BE2C (cell line): Measurements from ENCODE around the gene MRPL17.
"Not testable (repeated sequence)": the region's sequence is repeated elsewhere in the genome, so short reads cannot be mapped to it uniquely, and the experiment has no call there.

Source experiments
- DNase-seq: peaks from one replicate; pipeline ENCODE4 v3.0.0-alpha.2; 2020
- H3K27me3 ChIP-seq: fragments of 250-450 bp; sonication (Bioruptor Pico); 2 replicates; pipeline ENCODE4 v1.5.1; 2020; ENCODE audit warnings: mild to moderate bottlenecking
- H3K36me3 ChIP-seq: fragments of 250-450 bp; sonication (Bioruptor Pico); 2 replicates; pipeline ENCODE4 v1.5.1; 2020; ENCODE audit warnings: mild to moderate bottlenecking
- H3K4me1 ChIP-seq: fragments of 250-450 bp; sonication (Bioruptor Pico); 2 replicates; pipeline ENCODE4 v1.5.1; 2020
- H3K4me3 ChIP-seq: 2 replicates; pipeline ENCODE4 v1.5.1; 2011; ENCODE audit warnings: low read depth, low read length
- H3K9me3 ChIP-seq: fragments of 250-450 bp; sonication (Bioruptor Pico); 2 replicates; pipeline ENCODE4 v1.5.1; 2020
- CTCF ChIP-seq: IDR thresholded peaks from 2 replicates; pipeline ENCODE4 v1.5.1; 2012; ENCODE audit warnings: mild to moderate bottlenecking, low read depth, low read length

Gene MRPL17

GRCh38 chr11:6719576-6719975 is 36.4 kb upstream of the MRPL17 start:
- Histone ChIP-seq H3K9me3 (no peaks in the 10 kb centered on the region), H3K27me3 (peaks cover 7% of the 10 kb centered on the region), H3K36me3 (no peaks in the 10 kb centered on the region), H3K4me3 (no peak overlapping the region), H3K4me1 (no peaks in the 10 kb centered on the region)
- TF ChIP-seq CTCF: no peak
- no peak for DNase-seq

- Histone ChIP-seq H3K4me3 (no peak overlapping the region), H3K9me3 (no peaks in the 10 kb centered on the region), H3K27me3 (peaks cover 7% of the 10 kb centered on the region), H3K36me3 (no peaks in the 10 kb centered on the region), H3K4me1 (no peaks in the 10 kb centered on the region)
- no peak for DNase-seq
- no peak for TF ChIP-seq CTCF
These were observed 34.3 kb upstream of the MRPL17 start for GRCh38 chr11:6717426-6717825.

GRCh38 chr11:6711552-6711951 is 28.4 kb upstream of the MRPL17 start:
- DNase-seq: peak; percentile 44
- not testable (repeated sequence) for H3K4me3 ChIP-seq, H3K9me3 ChIP-seq, H3K4me1 ChIP-seq, H3K36me3 ChIP-seq, H3K27me3 ChIP-seq
- TF ChIP-seq CTCF: peak; percentile 45

DNA sequence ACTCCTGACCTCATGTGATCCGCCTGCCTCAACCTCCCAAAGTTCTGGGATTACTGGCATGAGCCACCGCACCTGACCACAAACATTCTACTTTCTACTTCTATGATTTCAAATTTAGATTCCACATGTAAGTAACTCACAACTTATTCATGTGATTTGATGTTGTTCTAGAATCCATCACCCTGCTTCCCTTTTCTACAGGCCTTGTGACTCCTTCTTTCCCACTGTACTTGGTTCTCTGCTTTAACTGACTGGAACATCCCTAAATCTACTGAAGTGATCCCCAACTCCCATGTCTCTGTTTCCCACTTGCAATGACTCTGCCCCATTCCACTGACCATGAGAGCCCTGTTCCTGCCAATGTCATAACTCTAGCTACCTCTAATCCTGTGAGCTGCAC is 25.7 kb upstream of the MRPL17 start:
- H3K27me3 ChIP-seq: no peaks in the 10 kb centered on the region
- no peaks in the 10 kb centered on the region for H3K4me1 ChIP-seq
- no peak for DNase-seq
- H3K9me3 ChIP-seq: no peaks in the 10 kb centered on the region
- no peak overlapping the region for H3K4me3 ChIP-seq
- no peak for TF ChIP-seq CTCF
- no peaks in the 10 kb centered on the region for H3K36me3 ChIP-seq

DNA sequence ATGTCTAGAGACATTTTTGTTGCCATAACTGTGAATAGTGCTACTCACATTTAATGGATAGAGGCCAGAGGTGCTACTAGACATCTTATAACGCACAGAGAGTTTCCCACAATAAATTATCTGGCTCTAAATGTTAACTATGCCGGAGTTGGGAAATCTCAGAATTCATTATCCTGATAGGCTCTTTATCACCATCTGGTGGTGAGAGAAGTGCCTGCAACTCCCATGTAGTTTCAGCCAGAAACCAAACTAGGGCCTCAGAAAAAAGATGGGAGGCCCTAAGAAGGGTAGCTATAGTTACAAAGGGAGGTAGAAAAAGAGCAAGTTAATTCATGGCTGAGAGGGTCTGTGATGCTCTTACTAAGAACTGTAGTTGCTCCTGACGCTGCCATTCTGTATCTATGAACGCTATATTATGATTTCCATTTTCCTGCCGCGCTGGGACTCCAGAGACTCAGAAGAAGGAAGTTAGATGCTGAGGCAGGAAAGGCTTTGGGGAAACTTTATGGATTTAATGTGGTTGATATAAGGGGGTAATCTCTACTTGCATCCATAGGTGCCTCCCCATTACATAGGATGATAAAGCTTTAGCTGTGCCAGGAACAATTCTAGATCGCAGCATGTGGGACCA is 22.9 kb upstream of the MRPL17 start:
- no peaks in the 10 kb centered on the region for H3K36me3 ChIP-seq
- H3K27me3 ChIP-seq: no peaks in the 10 kb centered on the region
- DNase-seq: peak; percentile 17
- TF ChIP-seq CTCF: peak; percentile 74
- H3K4me1 ChIP-seq: no peaks in the 10 kb centered on the region
- no peaks in the 10 kb centered on the region for H3K9me3 ChIP-seq
- no peak overlapping the region for H3K4me3 ChIP-seq

DNA sequence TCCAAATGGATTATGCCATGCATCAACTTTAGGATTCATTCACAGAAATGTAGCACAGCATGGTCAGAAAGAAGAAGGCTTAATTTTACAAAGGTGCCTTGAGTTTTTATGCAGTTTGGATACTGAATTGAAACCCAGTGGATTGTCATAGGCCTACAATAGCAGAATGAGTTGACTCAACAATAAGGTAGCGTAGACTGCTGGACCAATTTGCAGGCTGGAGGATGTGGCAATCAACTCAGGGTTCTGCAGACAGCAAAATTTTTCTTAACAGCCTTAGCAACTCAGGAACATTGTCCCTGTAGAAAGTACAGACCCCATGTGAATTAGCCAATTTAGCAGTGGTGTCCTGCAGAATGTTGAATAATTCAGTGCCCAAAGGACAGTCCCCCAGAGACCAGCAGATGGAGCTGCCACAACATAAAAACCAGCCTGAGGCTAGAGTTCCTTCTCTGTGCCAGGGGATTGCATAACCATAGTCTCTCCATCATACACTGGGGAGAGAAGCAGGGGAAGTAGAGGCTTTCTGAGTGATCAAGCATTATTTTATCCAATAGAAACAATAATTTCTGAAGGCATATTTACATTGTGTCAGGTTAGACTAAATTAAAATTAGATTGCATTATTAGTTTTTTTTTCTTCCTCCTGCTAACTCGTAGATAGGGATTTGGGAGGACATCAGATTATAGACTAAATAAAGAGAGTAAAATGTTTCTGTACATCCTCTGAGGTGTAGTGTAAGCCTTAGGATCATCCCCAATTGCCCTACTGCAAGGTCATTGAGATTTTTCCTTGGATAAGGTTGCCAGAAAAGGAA is 20.3 kb upstream of the MRPL17 start:
- H3K4me1 ChIP-seq: no peaks in the 10 kb centered on the region
- DNase-seq: peak; percentile 64

GRCh38 chr11:6701955-6702354 is 18.8 kb upstream of the MRPL17 start:
- not testable (repeated sequence) for H3K9me3 ChIP-seq, H3K27me3 ChIP-seq, H3K4me1 ChIP-seq, H3K4me3 ChIP-seq, H3K36me3 ChIP-seq, DNase-seq

More for the DNA sequence above, 20.3 kb upstream of the MRPL17 start:
- peak; percentile 50 for TF ChIP-seq CTCF
- H3K4me3 ChIP-seq: no peak overlapping the region
- H3K36me3 ChIP-seq: no peaks in the 10 kb centered on the region
- no peaks in the 10 kb centered on the region for H3K27me3 ChIP-seq
- H3K9me3 ChIP-seq: no peaks in the 10 kb centered on the region
